A673 (cell line): Measurements from ENCODE around the gene ZWILCH. TPM values are rescaled to one million over a fixed set of nuclear protein-coding genes. Genes with fewer than 3 reads are reported as not detected.

ENCODE experiments used
- BruUV-seq: library from RNA; stranded (reverse); fragments of 400-500 nt; replicated peaks from 2 replicates; lab custom pipeline; 2021; lab: Mats Ljungman, UMichigan
- CTCF ChIA-PET: fragments of 300-600 bp; sonication (Branson Sonifier 250); formaldehyde crosslinking; loops from one replicate; lab custom pipeline; 2022; ENCODE audit warnings: antibody characterized with exemption; lab: Charles Lee
- POLR2A ChIA-PET: fragments of 300-600 bp; sonication (Branson Sonifier 250); formaldehyde crosslinking; loops from one replicate; lab custom pipeline; 2022; ENCODE audit warnings: antibody characterized with exemption; ENCODE audit not compliant: low non-redundant PET; lab: Charles Lee
- DNase-seq: peaks from one replicate; pipeline ENCODE4 v3.0.0-alpha.2; 2015; ENCODE audit warnings: low spot score
- H3K27ac ChIP-seq: fragments of 200-600 bp; sonication (generic); 2 replicates; pipeline ENCODE4 v1.5.1; 2016; ENCODE audit warnings: mixed run types, low read depth, mild to moderate bottlenecking, mixed read lengths, antibody characterized with exemption, low read length; ENCODE audit not compliant: poor library complexity, severe bottlenecking
- H3K27me3 ChIP-seq: fragments of 200-600 bp; sonication (generic); replicated peaks from 2 replicates; pipeline ENCODE4 v1.6.1; 2017; ENCODE audit warnings: mixed run types, low read depth, mild to moderate bottlenecking, mixed read lengths, antibody characterized with exemption, low read length; ENCODE audit not compliant: insufficient read depth, poor library complexity
- H3K36me3 ChIP-seq: fragments of 200-600 bp; sonication (generic); 2 replicates; pipeline ENCODE4 v1.6.1; 2016; ENCODE audit warnings: mixed run types, mild to moderate bottlenecking, mixed read lengths, antibody characterized with exemption, low read length; ENCODE audit not compliant: insufficient read depth, poor library complexity, severe bottlenecking
- H3K4me1 ChIP-seq: fragments of 200-600 bp; sonication (generic); 2 replicates; pipeline ENCODE4 v1.6.1; 2017; ENCODE audit warnings: mixed run types, mild to moderate bottlenecking, mixed read lengths, antibody characterized with exemption, low read length; ENCODE audit not compliant: insufficient read depth, poor library complexity, severe bottlenecking
- H3K4me3 ChIP-seq: fragments of 200-600 bp; sonication (generic); 2 replicates; pipeline ENCODE4 v1.5.1; 2016; ENCODE audit warnings: low read depth, mixed run types, mild to moderate bottlenecking, mixed read lengths, low read length; ENCODE audit not compliant: poor library complexity, severe bottlenecking
- H3K9me3 ChIP-seq: fragments of 200-600 bp; sonication (generic); 2 replicates; pipeline ENCODE4 v1.6.1; 2016; ENCODE audit warnings: mixed run types, low read depth, mild to moderate bottlenecking, mixed read lengths, antibody characterized with exemption, low read length; ENCODE audit not compliant: poor library complexity, severe bottlenecking
- EZH2 ChIP-seq: fragments of 200-600 bp; sonication (generic); IDR thresholded peaks from 2 replicates; pipeline ENCODE4 v1.6.1; 2017; ENCODE audit warnings: borderline replicate concordance, low read depth, mild to moderate bottlenecking, mixed read lengths, antibody characterized with exemption, low read length; ENCODE audit not compliant: poor library complexity, severe bottlenecking
- intact Hi-C: fragments of 100-400 bp; cut with micrococcal nuclease; formaldehyde crosslinking; loops from one replicate; pipeline ENCODE4 v1.10.0; 2022; ENCODE audit not compliant: unreplicated experiment
- total RNA-seq: library from RNA; stranded (reverse); gene quantifications from 2 replicates; pipeline ENCODE4 v1.2.3, GENCODE V29; 2021
- TF ChIP-seq, protein P1 (sequence below): fragments of 300-800, 200-600 bp; sonication (generic); conservative IDR thresholded peaks from 2 replicates; pipeline ENCODE4 v1.5.1; 2017; ENCODE audit warnings: low read depth, mild to moderate bottlenecking, antibody characterized with exemption, low read length, moderate library complexity, mixed read lengths

ZWILCH gene
- total RNA-seq, 1 experiment from 2014 or later, result 36.3 TPM

DNA sequence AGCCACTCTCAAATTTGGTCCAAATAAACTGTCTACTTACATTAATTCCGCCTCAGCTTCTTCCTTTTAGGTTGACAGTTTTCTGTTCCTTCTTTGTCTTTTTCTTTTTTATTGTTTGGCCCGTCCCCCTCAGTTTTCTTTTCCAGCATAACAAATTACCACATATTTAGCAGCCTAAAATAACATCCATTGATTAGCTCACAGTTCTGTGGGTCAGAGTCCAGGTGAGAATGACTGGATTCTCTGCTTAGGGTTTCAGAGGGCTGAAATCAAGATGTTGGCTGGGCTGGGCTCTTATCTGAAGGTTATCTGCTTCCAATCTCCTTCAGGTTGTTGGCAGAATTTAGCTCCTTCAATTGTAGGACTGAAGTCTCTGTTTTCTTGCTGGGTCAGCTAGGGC is 85.3 kb downstream of the ZWILCH start:
- Histone ChIP-seq H3K9me3 (no peaks in the 10 kb centered on the region), H3K4me3 (no peak overlapping the region), H3K36me3 (no peaks in the 10 kb centered on the region), H3K27ac (no peak overlapping the region), H3K27me3 (no peaks in the 10 kb centered on the region), H3K4me1 (no peaks in the 10 kb centered on the region)
- no peak for TF ChIP-seq EZH2
- TF ChIP-seq, protein P1, sequence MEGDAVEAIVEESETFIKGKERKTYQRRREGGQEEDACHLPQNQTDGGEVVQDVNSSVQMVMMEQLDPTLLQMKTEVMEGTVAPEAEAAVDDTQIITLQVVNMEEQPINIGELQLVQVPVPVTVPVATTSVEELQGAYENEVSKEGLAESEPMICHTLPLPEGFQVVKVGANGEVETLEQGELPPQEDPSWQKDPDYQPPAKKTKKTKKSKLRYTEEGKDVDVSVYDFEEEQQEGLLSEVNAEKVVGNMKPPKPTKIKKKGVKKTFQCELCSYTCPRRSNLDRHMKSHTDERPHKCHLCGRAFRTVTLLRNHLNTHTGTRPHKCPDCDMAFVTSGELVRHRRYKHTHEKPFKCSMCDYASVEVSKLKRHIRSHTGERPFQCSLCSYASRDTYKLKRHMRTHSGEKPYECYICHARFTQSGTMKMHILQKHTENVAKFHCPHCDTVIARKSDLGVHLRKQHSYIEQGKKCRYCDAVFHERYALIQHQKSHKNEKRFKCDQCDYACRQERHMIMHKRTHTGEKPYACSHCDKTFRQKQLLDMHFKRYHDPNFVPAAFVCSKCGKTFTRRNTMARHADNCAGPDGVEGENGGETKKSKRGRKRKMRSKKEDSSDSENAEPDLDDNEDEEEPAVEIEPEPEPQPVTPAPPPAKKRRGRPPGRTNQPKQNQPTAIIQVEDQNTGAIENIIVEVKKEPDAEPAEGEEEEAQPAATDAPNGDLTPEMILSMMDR, result no peak
- intact Hi-C loops, result no loop called here
- POLR2A ChIA-PET, result no interaction called here
- DNase-seq, result no peak
- BruUV-seq, result no TSS peak
- CTCF ChIA-PET, result no interaction called here

DNA sequence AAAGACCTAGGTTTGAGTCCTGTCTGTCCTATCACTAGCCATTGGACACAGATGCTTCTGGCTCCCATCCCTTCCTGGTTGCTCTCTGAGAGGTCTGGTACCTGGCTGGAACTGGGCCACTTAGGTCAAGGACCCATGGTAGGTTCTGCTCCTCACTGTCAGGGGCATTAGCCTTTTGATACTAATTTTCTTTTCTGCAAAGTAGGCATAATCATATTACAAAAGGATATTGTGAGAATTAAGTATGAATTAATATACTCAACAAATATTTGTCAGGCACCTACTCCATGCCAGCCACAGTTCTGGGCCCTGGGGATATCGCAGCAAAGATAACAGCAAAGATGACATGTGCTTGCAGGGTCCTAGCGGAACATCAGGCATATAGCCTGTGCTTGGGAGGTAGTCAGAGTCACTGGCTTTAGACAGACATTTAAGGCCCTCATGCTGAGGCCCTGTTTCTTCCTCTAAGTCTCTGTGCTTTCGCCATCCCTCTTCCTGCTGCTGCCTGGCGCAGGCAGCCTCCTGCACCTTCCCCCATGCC is 86.3 kb downstream of the ZWILCH start:
- H3K9me3 ChIP-seq, result no peaks in the 10 kb centered on the region
- CTCF ChIA-PET, result no interaction called here
- H3K4me1 ChIP-seq, result no peaks in the 10 kb centered on the region
- no peaks in the 10 kb centered on the region for H3K36me3 ChIP-seq
- H3K27me3 ChIP-seq, result no peaks in the 10 kb centered on the region
- H3K4me3 ChIP-seq, result no peak overlapping the region
- DNase-seq, result no peak
- POLR2A ChIA-PET, result no interaction called here
- no TSS peak for BruUV-seq
- intact Hi-C loops, result no loop called here
- H3K27ac ChIP-seq, result no peak overlapping the region
- no peak for TF ChIP-seq EZH2
- TF ChIP-seq, protein P1, result no peak

DNA sequence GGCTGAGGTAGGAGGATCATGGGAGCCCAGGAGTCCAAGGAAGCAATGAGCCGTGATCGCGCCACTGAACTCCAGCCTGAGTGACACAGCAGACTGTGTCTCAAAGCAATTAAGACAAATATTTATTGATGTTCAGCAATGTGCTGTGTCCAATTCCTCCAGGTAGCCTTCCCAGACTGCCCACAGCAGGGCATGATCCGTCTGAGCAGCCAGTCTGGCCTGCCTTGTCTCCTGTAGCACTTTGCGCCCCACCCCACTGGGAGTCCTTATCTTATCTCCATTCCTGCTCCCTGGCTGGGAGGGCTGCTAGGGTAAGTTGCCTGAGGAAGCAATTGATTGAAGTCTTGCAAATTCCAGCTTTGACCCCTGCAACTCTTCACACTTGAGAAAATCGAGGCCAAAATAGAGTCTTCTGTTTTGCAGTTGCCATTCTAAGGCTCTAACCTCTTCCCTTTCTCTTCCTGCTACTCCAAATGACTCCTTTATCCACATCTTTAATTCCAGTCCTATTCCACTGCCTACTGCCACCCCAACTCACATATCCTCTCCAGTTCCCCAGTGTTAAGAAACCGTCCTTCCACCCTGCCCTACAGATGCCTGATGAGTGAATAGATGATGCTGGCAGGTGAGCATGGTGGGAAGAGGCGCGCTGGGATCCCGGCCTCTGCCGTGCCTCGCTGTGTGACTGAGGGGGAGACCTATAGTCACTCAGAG is 87.5 kb downstream of the ZWILCH start:
- ChIA-PET POLR2A (no interaction called here), CTCF (no interaction called here)
- no peak for DNase-seq
- Histone ChIP-seq H3K27me3 (no peaks in the 10 kb centered on the region), H3K36me3 (no peaks in the 10 kb centered on the region), H3K27ac (no peak overlapping the region), H3K4me3 (no peak overlapping the region), H3K9me3 (no peaks in the 10 kb centered on the region), H3K4me1 (no peaks in the 10 kb centered on the region)
- TF ChIP-seq, protein P1, result no peak
- no peak for TF ChIP-seq EZH2
- intact Hi-C loops, result no loop called here
- BruUV-seq, result no TSS peak
